H9 (cell line): ENCODE measurements around the gene NKIRAS2. TPM values are rescaled to one million over a fixed set of nuclear protein-coding genes. Genes with fewer than 3 reads are reported as not detected.

Experiments
- DNase-seq: peaks from one replicate; pipeline ENCODE4 v3.0.0-alpha.2; 2017
- H2AFZ ChIP-seq: one replicate; pipeline ENCODE4 v1.6.1; 2013; ENCODE audit warnings: mild to moderate bottlenecking, low read length, control low read depth, moderate library complexity
- H2AK5ac ChIP-seq: 2 replicates; pipeline ENCODE4 v1.6.1; 2013; ENCODE audit warnings: low read length, control low read depth, mixed read lengths; ENCODE audit not compliant: insufficient read length
- H2BK120ac ChIP-seq: one replicate; pipeline ENCODE4 v1.6.1; 2013; ENCODE audit warnings: low read depth, mild to moderate bottlenecking, low read length, control low read depth, inconsistent platforms; ENCODE audit not compliant: poor library complexity, severe bottlenecking
- H2BK12ac ChIP-seq: 2 replicates; pipeline ENCODE4 v1.6.1; 2013; ENCODE audit warnings: low read length, control low read depth, mixed read lengths, low read depth; ENCODE audit not compliant: insufficient read length
- H2BK15ac ChIP-seq: 2 replicates; pipeline ENCODE4 v1.6.1; 2013; ENCODE audit warnings: low read depth, low read length, control low read depth
- H2BK20ac ChIP-seq: one replicate; pipeline ENCODE4 v1.6.1; 2013; ENCODE audit warnings: low read depth, mild to moderate bottlenecking, low read length, control low read depth, inconsistent platforms; ENCODE audit not compliant: poor library complexity, severe bottlenecking
- H2BK5ac ChIP-seq: 2 replicates; pipeline ENCODE4 v1.6.1; 2013; ENCODE audit warnings: low read length, control low read depth, mixed read lengths; ENCODE audit not compliant: insufficient read length
- H3K14ac ChIP-seq: 2 replicates; pipeline ENCODE4 v1.6.1; 2013; ENCODE audit warnings: low read length, control low read depth; ENCODE audit not compliant: insufficient read depth
- H3K18ac ChIP-seq: 2 replicates; pipeline ENCODE4 v1.6.1; 2013; ENCODE audit warnings: low read depth, mild to moderate bottlenecking, mixed read lengths, low read length, control low read depth; ENCODE audit not compliant: insufficient read length
- H3K23ac ChIP-seq: 2 replicates; pipeline ENCODE4 v1.6.1; 2013; ENCODE audit warnings: low read length, control low read depth, mixed read lengths, low read depth; ENCODE audit not compliant: insufficient read length
- H3K23me2 ChIP-seq: 2 replicates; pipeline ENCODE4 v1.6.1; 2013; ENCODE audit warnings: low read depth, mild to moderate bottlenecking, mixed read lengths, low read length, control low read depth; ENCODE audit not compliant: insufficient read length, poor library complexity, severe bottlenecking
- H3K27ac ChIP-seq: 2 replicates; pipeline ENCODE4 v1.5.1; 2013; ENCODE audit warnings: low read length, control low read depth, mixed read lengths, low read depth; ENCODE audit not compliant: insufficient read length
- H3K27me3 ChIP-seq: 2 replicates; pipeline ENCODE4 v1.6.1; 2013; ENCODE audit warnings: low read length, control low read depth, inconsistent platforms; ENCODE audit not compliant: insufficient read depth
- H3K4ac ChIP-seq: 2 replicates; pipeline ENCODE4 v1.6.1; 2013; ENCODE audit warnings: low read depth, mild to moderate bottlenecking, control low read depth, inconsistent platforms, low read length, moderate library complexity
- H3K4me1 ChIP-seq: 2 replicates; pipeline ENCODE4 v1.6.1; 2013; ENCODE audit warnings: low read length, control low read depth, inconsistent platforms; ENCODE audit not compliant: insufficient read depth
- H3K4me2 ChIP-seq: 2 replicates; pipeline ENCODE4 v1.6.1; 2013; ENCODE audit warnings: low read length, control low read depth, mixed read lengths; ENCODE audit not compliant: insufficient read length, insufficient read depth
- H3K56ac ChIP-seq: 2 replicates; pipeline ENCODE4 v1.6.1; 2013; ENCODE audit warnings: low read depth, mild to moderate bottlenecking, mixed read lengths, low read length, control low read depth; ENCODE audit not compliant: insufficient read length
- H3K79me1 ChIP-seq: 2 replicates; pipeline ENCODE4 v1.6.1; 2013; ENCODE audit warnings: low read depth, mild to moderate bottlenecking, moderate library complexity, low read length, control low read depth, inconsistent platforms; ENCODE audit not compliant: insufficient read depth, poor library complexity, severe bottlenecking
- H3K79me2 ChIP-seq: 2 replicates; pipeline ENCODE4 v1.6.1; 2013; ENCODE audit warnings: low read length, control low read depth, inconsistent platforms; ENCODE audit not compliant: insufficient read depth
- H3K9ac ChIP-seq: 2 replicates; pipeline ENCODE4 v1.6.1; 2013; ENCODE audit warnings: low read length, control low read depth, mixed read lengths; ENCODE audit not compliant: insufficient read length; ENCODE audit errors: extremely low read depth
- H3K9me3 ChIP-seq: one replicate; pipeline ENCODE4 v1.6.1; 2013; ENCODE audit warnings: low read depth, low read length, inconsistent platforms; ENCODE audit not compliant: control insufficient read depth
- H3T11ph ChIP-seq: one replicate; pipeline ENCODE4 v1.6.1; 2013; ENCODE audit warnings: mild to moderate bottlenecking, low read length, control low read depth, inconsistent platforms
- H4K20me1 ChIP-seq: one replicate; pipeline ENCODE4 v1.6.1; 2013; ENCODE audit not compliant: control insufficient read depth, insufficient read length, insufficient read depth
- H4K5ac ChIP-seq: 2 replicates; pipeline ENCODE4 v1.6.1; 2013; ENCODE audit warnings: low read depth, mild to moderate bottlenecking, mixed read lengths, low read length, control low read depth; ENCODE audit not compliant: insufficient read length
- H4K8ac ChIP-seq: replicated peaks from 2 replicates; pipeline ENCODE4 v1.6.1; 2013; ENCODE audit warnings: low read length, control low read depth, mixed read lengths, low read depth; ENCODE audit not compliant: insufficient read length
- H4K91ac ChIP-seq: 2 replicates; pipeline ENCODE4 v1.6.1; 2013; ENCODE audit warnings: low read depth, mild to moderate bottlenecking, moderate library complexity, mixed read lengths, low read length, control low read depth; ENCODE audit not compliant: insufficient read length
- H3K27ac Mint-ChIP-seq, 3 experiments: 2 replicates in 2 of 3; 3 replicates in 1 of 3; pipeline ENCODE4 v1.8.0; 2020 to 2021; ENCODE audit warnings: mixed read lengths in 3 of 3, mild to moderate bottlenecking in 1 of 3, moderate library complexity in 1 of 3
- H3K27me3 Mint-ChIP-seq: 2 replicates; pipeline ENCODE4 v1.8.0; 2021; ENCODE audit warnings: low read depth, mild to moderate bottlenecking, moderate library complexity, mixed read lengths
- H3K36me3 Mint-ChIP-seq, 3 experiments: 2 replicates in 2 of 3; 3 replicates in 1 of 3; pipeline ENCODE4 v1.8.0; 2020 to 2021; ENCODE audit warnings: low read depth in 3 of 3, mixed read lengths in 3 of 3; ENCODE audit not compliant: insufficient read depth in 1 of 3
- H3K4me1 Mint-ChIP-seq, 2 experiments: 2 replicates each; pipeline ENCODE4 v1.8.0; 2020; ENCODE audit warnings: mixed read lengths in 2 of 2
- H3K4me3 Mint-ChIP-seq, 2 experiments: 2 replicates in 1 of 2; 3 replicates in 1 of 2; pipeline ENCODE4 v1.8.0; 2020 to 2021; ENCODE audit warnings: mild to moderate bottlenecking in 2 of 2, mixed read lengths in 2 of 2, moderate library complexity in 1 of 2
- H3K9me3 Mint-ChIP-seq, 2 experiments: 2 replicates in 1 of 2; 3 replicates in 1 of 2; pipeline ENCODE4 v1.8.0; 2020; ENCODE audit warnings: mild to moderate bottlenecking in 2 of 2, mixed read lengths in 2 of 2, moderate library complexity in 1 of 2
- CTCF ChIP-seq: fragments of 200-600 bp; sonication (generic); conservative IDR thresholded peaks from 3 replicates; pipeline ENCODE4 v1.8.0; 2021; ENCODE audit warnings: antibody characterized with exemption, mild to moderate bottlenecking
- WGBS: extraction: QIAGEN DNeasy Blood & Tissue Kit; methylation state at CpG from one replicate; pipeline ENCODE4 v1.1.7; 2013; ENCODE audit warnings: missing lambda C conversion rate, low lambda C conversion rate, mixed read lengths; ENCODE audit not compliant: insufficient read length; ENCODE audit errors: extremely low coverage; 5-methylcytosine and 5-hydroxymethylcytosine counted together
- total RNA-seq: library from RNA; stranded (reverse); gene quantifications from 2 replicates; pipeline ENCODE4 v1.2.1, GENCODE V29; 2021

The NKIRAS2 gene
- total RNA-seq, 1 experiment from 2014 or later, result 37.1 TPM

GRCh38 chr17:41976142-41976768, 43.6 kb upstream of the NKIRAS2 start:
- Histone ChIP-seq H3K27me3 (no peaks in the 10 kb centered on the region), H2AFZ (no peak overlapping the region), H3K27ac (no peak overlapping the region), H3K9me3 (no peaks in the 10 kb centered on the region), H4K8ac (no peak overlapping the region), H4K5ac (no peak overlapping the region), H2BK15ac (no peak overlapping the region), H3K14ac (no peak overlapping the region), H2BK120ac (no peak overlapping the region), H4K91ac (no peak overlapping the region), H3K4me2 (no peak overlapping the region), H3K4ac (no peak overlapping the region), H4K20me1 (no peaks in the 10 kb centered on the region), H3K4me1 (no peaks in the 10 kb centered on the region), H3K79me1 (no peaks in the 10 kb centered on the region), H3K56ac (no peak overlapping the region), H3K23ac (no peak overlapping the region), H3K18ac (no peak overlapping the region), H3K23me2 (no peaks in the 10 kb centered on the region), H2BK20ac (no peak overlapping the region), H2BK5ac (no peak overlapping the region), H3K9ac (no peak overlapping the region), H3K79me2 (no peaks in the 10 kb centered on the region), H2BK12ac (no peak overlapping the region), H3T11ph (no peak overlapping the region), H2AK5ac (no peak overlapping the region)
- no peaks in the 10 kb centered on the region for H3K27me3 Mint-ChIP-seq
- no peaks in the 10 kb centered on the region for H3K9me3 Mint-ChIP-seq
- no peak for DNase-seq
- H3K36me3 Mint-ChIP-seq, result peaks cover 39 to 92% (median 90%) of the 10 kb centered on the region in 3 experiments; a peak in 6 of 7 replicates
- peak overlapping the region in 2 of 3 experiments; percentile 7 to 49; a peak in 1 of 7 replicates for H3K27ac Mint-ChIP-seq
- no peak overlapping the region for H3K4me3 Mint-ChIP-seq
- H3K4me1 Mint-ChIP-seq, result no peaks in the 10 kb centered on the region
- WGBS, result no CpG with 5 or more reads among the region's 11 CpGs
- TF ChIP-seq CTCF, result no peak
